GM18951 (cell line): ENCODE results near the gene CXXC5.
A peak's percentile ranks its signal among the peaks of the same experiment; 100 is the strongest.
"Not testable (repeated sequence)": the region's sequence is repeated elsewhere in the genome, so short reads cannot be mapped to it uniquely, and the experiment has no call there.

Experiments used
- POLR2A ChIP-seq: IDR thresholded peaks from 4 replicates; pipeline ENCODE4 v1.6.1; 2011; ENCODE audit warnings: mild to moderate bottlenecking; ENCODE audit not compliant: insufficient read length, insufficient read depth; ENCODE audit errors: extremely low read depth
- in situ Hi-C: fragments of 300-500 bp; cut with MboI; formaldehyde crosslinking; loops from one replicate; pipeline ENCODE4 v1.12.0; 2022; ENCODE audit warnings: low sequenced_read_pairs, mixed read lengths, inconsistent platforms; ENCODE audit not compliant: unreplicated experiment

The CXXC5 gene

DNA sequence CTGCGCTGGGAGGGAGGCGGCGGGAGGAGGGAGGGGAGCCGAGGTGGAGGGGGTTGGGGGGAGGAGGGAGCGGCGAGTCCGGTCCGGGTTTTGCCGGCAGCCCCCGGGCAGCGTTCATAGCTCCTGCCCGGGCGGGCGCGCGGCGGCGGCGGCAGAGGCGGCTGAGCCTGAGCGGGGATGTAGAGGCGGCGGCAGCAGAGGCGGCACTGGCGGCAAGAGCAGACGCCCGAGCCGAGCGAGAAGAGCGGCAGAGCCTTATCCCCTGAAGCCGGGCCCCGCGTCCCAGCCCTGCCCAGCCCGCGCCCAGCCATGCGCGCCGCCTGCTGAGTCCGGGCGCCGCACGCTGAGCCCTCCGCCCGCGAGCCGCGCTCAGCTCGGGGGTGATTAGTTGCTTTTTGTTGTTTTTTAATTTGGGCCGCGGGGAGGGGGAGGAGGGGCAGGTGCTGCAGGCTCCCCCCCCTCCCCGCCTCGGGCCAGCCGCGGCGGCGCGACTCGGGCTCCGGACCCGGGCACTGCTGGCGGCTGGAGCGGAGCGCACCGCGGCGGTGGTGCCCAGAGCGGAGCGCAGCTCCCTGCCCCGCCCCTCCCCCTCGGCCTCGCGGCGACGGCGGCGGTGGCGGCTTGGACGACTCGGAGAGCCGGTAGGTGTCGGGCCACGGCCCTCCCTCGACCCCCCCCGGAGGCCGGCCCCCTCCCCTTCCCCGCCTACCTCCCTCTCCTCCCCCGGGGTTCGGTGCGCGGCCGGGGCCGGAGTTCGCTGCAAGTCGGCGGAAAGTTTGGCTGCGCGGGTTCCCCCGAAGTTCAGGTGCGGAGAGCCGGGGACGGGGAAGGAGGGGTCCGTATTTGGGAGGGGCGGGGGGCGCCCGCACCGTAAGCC, at the start of gene CXXC5:
Gene CXXC5 (plus strand): TSS at position 145 of the 877 bp plus-strand sequence. CDS start 32,175 bp downstream, outside the sequence.
- in situ Hi-C loops = loop anchor here (5.0 kb wide), 1 partner anchor 59 kb away; no protein-coding TSS in a partner anchor
- peak; percentile 79 for TF ChIP-seq POLR2A

DNA sequence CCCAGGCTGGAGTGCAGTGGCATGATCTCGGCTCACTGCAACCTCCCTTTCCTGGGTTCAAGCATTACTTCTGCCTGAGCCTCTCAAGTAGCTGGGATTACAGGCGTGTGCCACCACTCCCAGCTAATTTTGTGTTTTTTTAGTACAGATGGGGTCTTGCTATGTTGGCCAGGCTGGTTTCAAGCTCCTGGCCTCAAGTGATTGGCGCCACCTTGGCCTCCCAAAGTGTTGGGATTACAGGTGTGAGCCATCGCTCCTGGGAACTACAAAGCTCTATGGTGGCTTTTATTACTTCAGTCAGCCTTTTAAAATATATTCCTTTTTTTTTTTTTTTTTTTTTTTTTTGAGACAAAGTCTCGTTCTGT, 49.6 kb upstream of the CXXC5 start:
- in situ Hi-C loops = not testable (repeated sequence)

DNA sequence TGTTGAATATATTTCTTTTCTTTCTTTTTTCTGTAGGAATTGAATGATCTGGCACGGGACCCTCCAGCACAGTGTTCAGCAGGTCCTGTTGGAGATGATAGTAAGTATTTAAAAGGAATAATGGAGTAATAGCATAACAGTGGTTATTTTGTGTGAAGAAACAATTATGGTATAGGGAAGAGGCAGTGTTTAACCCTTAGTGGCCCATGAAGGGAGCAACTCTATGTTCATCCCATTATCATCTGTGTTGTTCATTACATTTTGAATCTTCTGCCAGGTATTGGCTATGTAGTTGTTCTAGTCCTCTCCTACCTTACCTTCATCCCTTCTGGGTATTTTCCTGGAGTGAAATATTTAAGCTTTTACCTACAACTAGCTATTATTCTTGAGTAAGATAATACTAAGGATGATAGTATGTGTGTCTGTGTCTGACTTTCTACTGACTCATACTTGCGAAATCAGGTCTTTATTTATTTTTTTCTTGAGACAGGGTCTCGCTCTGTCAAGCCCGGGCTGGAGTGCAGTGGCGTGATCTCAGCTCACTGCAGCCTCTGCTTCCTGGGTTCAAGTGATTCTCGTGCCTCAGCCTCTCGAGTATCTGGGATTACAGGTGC, 47.7 kb upstream of the CXXC5 start:
- TF ChIP-seq POLR2A = no peak

DNA sequence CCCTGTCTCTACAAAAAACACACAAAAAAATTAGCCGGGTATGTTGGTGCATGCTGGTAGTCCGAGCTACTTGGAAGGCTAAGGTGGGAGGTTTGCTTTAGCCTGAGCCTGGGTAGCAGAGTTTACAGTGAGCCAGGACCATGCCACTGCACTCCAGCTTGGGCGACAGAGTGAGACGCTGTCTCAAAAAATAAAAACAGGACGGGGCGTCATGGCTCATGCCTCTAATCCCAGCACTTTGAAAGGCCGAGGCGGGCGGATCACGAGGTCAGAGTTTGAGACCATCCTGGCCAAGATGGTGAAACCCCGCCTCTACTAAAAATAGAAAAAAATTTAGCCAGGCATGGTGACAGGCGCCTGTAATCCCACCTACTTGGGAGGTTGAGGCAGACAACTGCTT, 46.7 kb upstream of the CXXC5 start:
- in situ Hi-C loops = no loop called here
- no peak for TF ChIP-seq POLR2A

More for the DNA sequence above, 47.7 kb upstream of the CXXC5 start:
- in situ Hi-C loops = no loop called here

DNA sequence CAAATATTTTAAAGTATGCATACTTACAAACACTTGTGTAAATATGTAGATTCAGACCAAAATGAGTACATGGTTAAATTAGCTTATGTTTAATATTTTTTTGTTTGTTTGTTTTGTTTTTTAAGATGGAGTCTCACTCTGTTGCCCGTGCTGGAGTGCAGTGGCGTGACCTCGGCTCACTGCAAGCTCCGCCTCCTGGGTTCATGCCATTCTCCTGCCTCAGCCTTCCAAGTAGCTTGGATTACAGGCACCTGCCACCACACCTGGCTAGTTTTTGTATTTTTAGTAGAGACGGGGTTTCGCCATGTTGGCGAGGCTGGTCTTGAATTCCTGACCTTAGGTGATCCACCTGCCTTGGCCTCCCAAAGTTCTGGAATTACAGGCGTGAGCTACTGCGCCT, 46.2 kb upstream of the CXXC5 start:
- in situ Hi-C loops = not testable (repeated sequence)

DNA sequence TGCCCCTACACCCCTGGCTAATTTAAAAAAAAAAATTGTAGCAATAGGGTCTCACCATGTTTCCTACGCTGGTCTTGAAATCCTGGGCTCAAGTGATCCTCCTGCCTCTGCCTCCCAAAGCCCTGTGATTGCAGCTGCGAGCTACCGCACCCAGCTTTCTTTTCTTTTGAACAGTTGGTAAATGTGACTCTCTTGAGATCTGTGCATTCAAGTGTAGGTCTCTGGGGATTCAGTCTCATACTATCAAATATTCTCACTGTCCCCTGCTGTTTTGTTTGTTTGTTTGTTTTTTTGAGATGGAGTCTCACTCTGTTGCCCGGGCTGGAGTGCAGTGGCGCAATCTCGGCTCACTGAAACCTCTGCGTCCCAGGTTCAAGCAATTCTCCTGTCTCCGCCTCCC, 42.3 kb upstream of the CXXC5 start:
- in situ Hi-C loops = no loop called here
- TF ChIP-seq POLR2A = no peak

DNA sequence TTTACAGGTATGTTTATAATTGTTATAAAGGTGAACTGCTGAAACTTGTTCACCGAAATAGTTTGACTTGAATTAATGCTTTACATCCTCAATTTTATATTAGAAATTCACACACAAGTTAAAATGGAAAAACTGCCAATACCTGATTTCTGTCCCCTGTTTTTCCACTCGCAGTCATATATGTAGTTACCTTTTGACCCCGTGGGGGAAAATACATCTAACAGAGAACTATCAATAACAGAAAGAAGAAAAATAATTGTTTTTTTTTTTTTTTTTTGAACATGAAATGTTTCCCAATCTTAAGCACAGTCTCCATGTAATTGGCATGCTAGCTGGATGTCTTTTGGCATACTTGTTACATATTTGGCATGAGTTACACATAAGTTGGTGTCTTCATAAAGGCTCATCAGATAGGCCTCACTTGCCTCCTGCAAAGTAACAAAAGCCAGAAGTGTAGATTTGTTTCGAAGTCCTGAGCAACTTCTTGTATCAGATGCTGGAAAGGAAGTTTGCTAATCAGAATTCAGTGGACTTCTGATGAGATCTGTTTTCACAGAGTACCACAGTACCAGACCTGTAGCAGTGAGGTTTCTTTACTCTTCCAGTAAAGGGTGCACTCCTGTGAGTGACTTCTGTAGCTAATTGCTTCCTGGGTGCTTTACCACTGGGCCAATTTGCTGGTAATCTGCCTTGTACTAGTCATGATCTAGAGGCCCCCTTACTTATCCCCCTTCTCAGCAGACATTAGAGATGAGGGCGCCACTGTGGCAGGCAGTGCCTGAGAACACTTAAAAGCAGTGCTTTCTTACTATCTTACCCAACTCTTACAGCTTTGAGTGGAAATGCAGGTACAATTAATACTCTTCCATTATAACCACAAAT, 36.2 kb upstream of the CXXC5 start:
- in situ Hi-C loops = no loop called here
- TF ChIP-seq POLR2A = no peak

DNA sequence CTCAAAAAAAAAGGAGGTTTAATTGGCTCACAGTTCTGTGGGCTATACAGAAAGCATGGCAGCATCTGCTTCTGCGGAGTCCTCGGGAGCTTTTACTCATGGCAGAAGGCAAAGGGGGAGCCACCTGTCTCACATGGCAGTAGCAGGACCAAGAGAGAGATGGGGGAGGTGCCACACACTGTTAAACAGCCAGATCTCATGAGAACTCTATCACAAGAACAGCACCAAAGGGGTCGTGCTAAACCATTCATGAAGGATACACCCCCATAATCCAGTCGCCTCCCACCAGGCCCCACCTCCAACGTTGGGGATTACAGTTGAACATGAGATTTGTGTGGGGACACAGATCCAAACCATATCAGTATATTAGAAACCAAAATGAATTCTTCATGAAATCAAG, 28.3 kb upstream of the CXXC5 start:
- in situ Hi-C loops = no loop called here
- TF ChIP-seq POLR2A = no peak

DNA sequence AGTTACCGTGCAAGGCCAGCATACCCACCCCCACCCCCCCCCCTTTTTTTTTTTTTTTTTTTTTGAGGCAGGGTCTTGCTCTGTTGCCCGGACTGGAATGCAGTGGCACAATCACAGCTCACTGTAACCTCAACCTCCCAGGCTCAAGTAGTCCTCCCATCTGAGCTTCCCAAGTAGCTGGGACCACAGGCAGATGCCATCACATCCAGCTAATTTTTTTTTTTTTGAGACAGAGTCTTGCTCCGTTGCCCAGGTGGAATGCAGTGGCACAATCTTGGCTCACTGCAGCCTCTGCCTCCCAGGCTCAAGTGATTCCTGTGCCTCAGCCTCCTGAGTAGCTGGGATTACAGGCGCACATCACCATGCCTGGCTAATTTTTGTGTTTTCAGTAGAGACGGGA, 22.8 kb upstream of the CXXC5 start:
- in situ Hi-C loops = not testable (repeated sequence)

DNA sequence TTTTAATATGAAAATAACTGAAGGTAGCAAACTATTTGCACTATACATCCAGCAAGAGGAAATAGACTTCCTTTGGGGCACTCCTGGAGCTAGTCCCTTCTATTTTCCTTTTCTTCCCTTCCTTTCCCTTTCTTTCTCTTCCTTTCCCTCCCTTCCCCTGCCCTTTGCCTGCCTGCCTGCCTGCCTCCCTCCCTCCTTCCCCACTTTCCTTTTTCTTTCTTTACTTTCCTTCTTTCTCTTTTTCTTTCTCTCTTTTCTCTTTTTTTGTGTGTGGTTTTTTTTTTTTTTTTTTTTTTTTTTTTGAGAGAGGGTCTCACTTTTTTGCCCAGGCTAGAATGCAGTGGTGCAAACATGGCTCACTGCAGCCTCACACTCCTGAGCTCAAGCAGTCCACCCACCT, 17.3 kb upstream of the CXXC5 start:
- no peak for TF ChIP-seq POLR2A
- in situ Hi-C loops = loop anchor here (5.0 kb wide), 1 partner anchor 131 kb away; no protein-coding TSS in a partner anchor

DNA sequence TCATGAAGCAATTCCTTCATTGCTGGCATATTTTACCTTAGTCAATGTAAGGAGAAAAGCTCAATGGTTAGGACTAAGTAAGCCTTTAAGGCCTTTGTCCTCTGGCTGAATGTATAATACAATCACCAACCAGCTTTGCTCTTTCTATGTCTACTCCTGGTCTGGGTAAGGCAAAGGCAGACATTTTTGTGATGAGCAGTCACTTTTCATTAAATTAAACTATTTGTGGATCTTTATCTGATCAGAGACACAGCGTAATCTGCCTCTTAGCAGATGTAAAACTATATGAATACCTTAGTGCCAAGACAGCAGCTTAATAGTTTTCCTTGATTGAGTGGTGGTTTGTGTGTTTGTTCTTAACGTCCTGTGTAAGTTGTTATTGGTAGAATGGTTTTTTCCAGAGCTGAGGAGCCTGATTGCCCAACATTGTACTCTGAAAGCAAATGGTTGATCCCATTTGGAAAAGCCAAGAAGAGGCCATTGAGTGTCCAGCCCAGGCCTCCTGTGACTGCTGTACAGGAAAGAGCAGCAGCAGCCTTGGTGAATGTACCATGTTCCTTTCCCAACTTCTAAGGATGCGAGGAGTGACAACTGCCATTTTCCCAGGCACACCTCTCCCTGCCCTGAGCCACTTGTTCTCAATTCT, 16.5 kb upstream of the CXXC5 start:
- in situ Hi-C loops = loop anchor here (5.0 kb wide), 1 partner anchor 131 kb away; no protein-coding TSS in a partner anchor
- no peak for TF ChIP-seq POLR2A

DNA sequence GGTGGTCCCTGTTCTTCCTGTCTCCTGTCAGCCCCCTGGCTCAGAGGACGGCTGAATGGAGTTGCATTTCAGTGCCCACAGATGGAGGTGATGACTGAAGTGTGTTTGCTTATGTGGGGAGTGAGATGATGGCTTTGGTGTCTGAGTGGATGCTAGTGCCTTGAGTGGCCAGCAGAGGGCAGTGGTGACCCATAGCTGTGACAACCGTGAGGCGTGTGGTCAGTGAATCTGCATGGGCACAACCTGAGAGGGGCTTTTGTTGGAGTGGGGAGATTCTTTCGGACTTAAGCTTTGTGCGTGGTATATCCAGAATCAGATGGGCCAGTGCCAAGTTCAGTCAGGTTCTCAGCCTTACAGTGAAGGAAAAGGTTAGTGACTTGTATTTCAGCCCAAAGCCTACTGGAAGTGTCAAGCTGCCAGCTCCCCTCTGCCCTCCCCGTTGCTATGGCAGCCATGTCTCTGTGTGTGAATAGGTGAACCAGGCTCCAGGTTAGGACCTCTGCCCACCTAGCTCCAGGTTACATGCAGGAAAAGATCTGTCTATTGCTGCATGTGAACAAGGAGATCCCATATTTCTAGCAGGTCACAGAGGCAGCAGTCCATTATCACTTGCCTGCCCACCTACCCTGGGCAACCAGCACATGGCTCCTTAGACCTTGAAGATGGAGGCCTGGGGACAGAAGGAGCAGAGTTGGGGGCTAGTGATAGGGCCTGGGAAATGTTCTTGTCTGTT, 14.7 kb upstream of the CXXC5 start:
- in situ Hi-C loops = loop anchor here (5.0 kb wide), 1 partner anchor 129 kb away; no protein-coding TSS in a partner anchor
- TF ChIP-seq POLR2A = peak; percentile 31
